ENCODE results near the gene RGS12. TPM values are rescaled to one million over a fixed set of nuclear protein-coding genes. Genes with fewer than 3 reads are reported as not detected.

RGS12 gene
- total and polyA plus RNA-seq, 2 donors (not counting 1 experiment from before 2014, with no cell fraction given), result 3.5 to 13.9 TPM

DNA sequence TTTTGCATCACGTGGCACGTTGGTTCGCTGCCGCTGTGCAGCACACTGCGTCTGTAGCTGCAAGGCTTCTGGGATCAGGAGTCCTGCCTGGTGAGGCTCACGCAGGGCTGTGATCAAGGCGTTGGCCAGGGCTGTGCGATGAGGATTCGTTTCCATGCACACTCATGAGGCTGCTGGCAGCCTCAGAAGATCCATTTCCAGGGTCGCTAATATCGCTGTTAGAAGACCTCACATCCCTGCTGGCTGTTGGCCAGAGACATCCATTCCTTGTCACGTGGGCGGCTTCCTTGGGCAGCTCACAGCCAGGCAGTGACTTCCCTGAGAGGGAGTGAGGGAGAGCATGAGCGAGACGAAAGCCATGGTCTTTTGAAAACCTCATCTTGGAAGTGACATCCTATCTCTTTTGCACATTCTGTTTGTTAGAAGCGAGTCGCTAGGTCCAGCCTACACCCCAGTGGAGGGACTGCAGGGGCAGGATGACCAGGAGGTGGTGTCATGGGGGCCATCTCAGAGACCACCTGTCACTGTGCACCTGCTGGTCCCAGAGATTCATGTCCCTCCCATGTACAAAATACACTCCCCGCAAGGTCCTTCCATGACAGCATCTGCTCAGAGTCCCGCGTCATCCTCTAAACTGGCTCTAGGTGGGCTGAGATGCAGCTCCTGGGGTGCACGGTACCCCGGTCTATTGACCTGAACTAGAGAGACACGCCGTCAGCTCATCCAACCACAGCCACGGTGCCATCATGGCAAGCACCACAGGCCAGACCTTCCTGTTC lies 12.2 kb downstream of the RGS12 start:
- no peak overlapping the region for H3K4me3 ChIP-seq (ENCODE audit: control extremely low read depth in 1 of 5, extremely low read depth in 1 of 5, insufficient read depth in 1 of 5, low read depth in 2 of 5, low read length in 4 of 5)
- peaks cover 46% of the 10 kb centered on the region for H3K4me1 Mint-ChIP-seq
- ATAC-seq (ENCODE audit: low read depth) (no peak), DNase-seq (no peak)
- no peak overlapping the region for H3K4me2 ChIP-seq (replicated peaks; ENCODE audit: low read depth, low read length, poor library complexity, severe bottlenecking)
- no peak overlapping the region for H2AFZ ChIP-seq (ENCODE audit: insufficient read depth, low read depth, low read length, poor library complexity, severe bottlenecking)
- intact Hi-C loops (cut with micrococcal nuclease), result loop anchor here (5.0 kb wide), 1 partner anchor 177 kb away; no protein-coding TSS in a partner anchor
- H3K9ac ChIP-seq (ENCODE audit: low read length), result no peak overlapping the region
- CTCF ChIA-PET, result no interaction called here
- no peak overlapping the region for H3K4me3 Mint-ChIP-seq
- H3K79me2 ChIP-seq (ENCODE audit: control insufficient read depth, insufficient read depth, low read length), result peaks cover 10% of the 10 kb centered on the region
- 80% methylated on average over 21 of the region's 25 CpGs for WGBS (ENCODE audit: insufficient coverage)
- H4K20me1 ChIP-seq (ENCODE audit: control insufficient read depth, insufficient read depth, low read length, poor library complexity, severe bottlenecking), result no peaks in the 10 kb centered on the region
- H3K27me3 Mint-ChIP-seq, result no peaks in the 10 kb centered on the region
- no peak overlapping the region for H3K27ac Mint-ChIP-seq
- H3K9me3 Mint-ChIP-seq (ENCODE audit: insufficient read depth), result no peaks in the 10 kb centered on the region
- H3K4me1 ChIP-seq (ENCODE audit: control insufficient read depth in 2 of 2, insufficient read depth in 2 of 2, low read length in 2 of 2), result peaks cover 27 to 39% of the 10 kb centered on the region in 2 donors
- POLR2A ChIA-PET, result no interaction called here
- no peak for TF ChIP-seq CTCF (IDR thresholded peaks at IDR 0.05)
- TF ChIP-seq EZH2 (IDR thresholded peaks at IDR 0.05; ENCODE audit: borderline replicate concordance, insufficient read depth, low read depth, low read length, poor library complexity, severe bottlenecking), result no peak
- H3K27ac ChIP-seq (ENCODE audit: low read length in 2 of 2), result no peak overlapping the region
- H3K9me3 ChIP-seq (ENCODE audit: control extremely low read depth in 1 of 3, control insufficient read depth in 2 of 3, insufficient read depth in 1 of 3, low read length in 2 of 3), result peaks cover 0 to 4% (median 0%) of the 10 kb centered on the region in 3 donors
- no peaks in the 10 kb centered on the region for H3K27me3 ChIP-seq (replicated peaks in 1 of 4; ENCODE audit: control extremely low read depth in 1 of 4, control insufficient read depth in 3 of 4, insufficient read depth in 4 of 4, low read length in 3 of 4)
- no peaks in the 10 kb centered on the region for H3K36me3 ChIP-seq (replicated peaks in 1 of 2; ENCODE audit: control extremely low read depth in 1 of 2, control insufficient read depth in 1 of 2, extremely low read depth in 1 of 2, insufficient read depth in 2 of 2, low read length in 1 of 2)

GRCh38 chr4:3305610-3306371 lies 13.0 kb downstream of the RGS12 start:
- Histone ChIP-seq H3K79me2 (ENCODE audit: control insufficient read depth, insufficient read depth, low read length) (peaks cover 10% of the 10 kb centered on the region), H3K4me1 (ENCODE audit: control insufficient read depth in 2 of 2, insufficient read depth in 2 of 2, low read length in 2 of 2) (peaks cover 27 to 39% of the 10 kb centered on the region in 2 donors), H2AFZ (ENCODE audit: insufficient read depth, low read depth, low read length, poor library complexity, severe bottlenecking) (no peak overlapping the region), H3K36me3 (replicated peaks in 1 of 2; ENCODE audit: control extremely low read depth in 1 of 2, control insufficient read depth in 1 of 2, extremely low read depth in 1 of 2, insufficient read depth in 2 of 2, low read length in 1 of 2) (no peaks in the 10 kb centered on the region), H3K27me3 (replicated peaks in 1 of 4; ENCODE audit: control extremely low read depth in 1 of 4, control insufficient read depth in 3 of 4, insufficient read depth in 4 of 4, low read length in 3 of 4) (no peaks in the 10 kb centered on the region), H3K27ac (ENCODE audit: low read length in 2 of 2) (no peak overlapping the region), H3K9me3 (ENCODE audit: control extremely low read depth in 1 of 3, control insufficient read depth in 2 of 3, insufficient read depth in 1 of 3, low read length in 2 of 3) (peaks cover 0 to 4% (median 0%) of the 10 kb centered on the region in 3 donors), H3K4me3 (ENCODE audit: control extremely low read depth in 1 of 5, extremely low read depth in 1 of 5, insufficient read depth in 1 of 5, low read depth in 2 of 5, low read length in 4 of 5) (no peak overlapping the region), H4K20me1 (ENCODE audit: control insufficient read depth, insufficient read depth, low read length, poor library complexity, severe bottlenecking) (no peaks in the 10 kb centered on the region), H3K9ac (ENCODE audit: low read length) (no peak overlapping the region), H3K4me2 (replicated peaks; ENCODE audit: low read depth, low read length, poor library complexity, severe bottlenecking) (no peak overlapping the region)
- ATAC-seq (ENCODE audit: low read depth), result no peak
- POLR2A ChIA-PET, result no interaction called here
- CTCF ChIA-PET, result no interaction called here
- H3K27me3 Mint-ChIP-seq, result no peaks in the 10 kb centered on the region
- no peak overlapping the region for H3K4me3 Mint-ChIP-seq
- peaks cover 46% of the 10 kb centered on the region for H3K4me1 Mint-ChIP-seq
- TF ChIP-seq CTCF (IDR thresholded peaks at IDR 0.05) (no peak), EZH2 (IDR thresholded peaks at IDR 0.05; ENCODE audit: borderline replicate concordance, insufficient read depth, low read depth, low read length, poor library complexity, severe bottlenecking) (no peak)
- no peak for DNase-seq
- no peak overlapping the region for H3K27ac Mint-ChIP-seq
- intact Hi-C loops (cut with micrococcal nuclease), result no loop called here
- WGBS (ENCODE audit: insufficient coverage), result 67% methylated on average over 9 of the region's 9 CpGs
- no peaks in the 10 kb centered on the region for H3K9me3 Mint-ChIP-seq (ENCODE audit: insufficient read depth)

All from B cell (primary cell).